Keratinocyte (primary cell): Measurements from ENCODE around the gene EME2. TPM values are rescaled to one million over a fixed set of nuclear protein-coding genes. Genes with fewer than 3 reads are reported as not detected.

ENCODE experiments used
- DNase-seq: peaks from one replicate; pipeline ENCODE4 v3.0.0-alpha.2; 2011; ENCODE audit warnings: low read depth, missing footprints, low spot score
- FAIRE-seq: peaks from 2 replicates; lab custom pipeline; 2011; peaks lifted over from hg19 to GRCh38; lab: Jason Lieb, UNC
- H2AFZ ChIP-seq: 2 replicates; pipeline ENCODE4 v1.6.0; 2012; ENCODE audit warnings: low read length, control low read depth, inconsistent platforms; ENCODE audit not compliant: control insufficient read depth
- H3K27ac ChIP-seq: 2 replicates; pipeline ENCODE4 v1.5.1; 2011; ENCODE audit warnings: low read length; ENCODE audit not compliant: control insufficient read depth, insufficient read depth
- H3K27me3 ChIP-seq: 3 replicates; pipeline ENCODE4 v1.6.0; 2011; ENCODE audit warnings: low read length; ENCODE audit not compliant: control insufficient read depth, insufficient read depth; ENCODE audit errors: extremely low read depth
- H3K36me3 ChIP-seq, 2 experiments: 2 replicates in 1 of 2; 3 replicates in 1 of 2; pipeline ENCODE4 v1.5.1; 2011; ENCODE audit warnings: low read length in 2 of 2, mild to moderate bottlenecking in 1 of 2; ENCODE audit not compliant: control insufficient read depth in 2 of 2, insufficient read depth in 2 of 2; ENCODE audit errors: extremely low read depth in 1 of 2
- H3K4me1 ChIP-seq: 3 replicates; pipeline ENCODE4 v1.5.1; 2011; ENCODE audit warnings: low read length; ENCODE audit not compliant: control insufficient read depth, insufficient read depth; ENCODE audit errors: extremely low read depth
- H3K4me2 ChIP-seq: 3 replicates; pipeline ENCODE4 v1.6.0; 2011; ENCODE audit warnings: low read depth, low read length; ENCODE audit not compliant: control insufficient read depth, insufficient read depth; ENCODE audit errors: extremely low read depth
- H3K4me3 ChIP-seq, 3 experiments: fragments of 200-600 bp in 1 of 3; sonication (generic) in 1 of 3; 2 replicates in 2 of 3; 3 replicates in 1 of 3; pipeline ENCODE4 v1.5.1; 2011 to 2016; ENCODE audit warnings: low read length in 3 of 3, mild to moderate bottlenecking in 3 of 3, control low read depth in 2 of 3, inconsistent platforms in 1 of 3, low read depth in 1 of 3, mixed read lengths in 1 of 3, mixed run types in 1 of 3, moderate library complexity in 1 of 3; ENCODE audit not compliant: control insufficient read depth in 2 of 3, insufficient read depth in 2 of 3; ENCODE audit errors: extremely low read depth in 1 of 3
- H3K79me2 ChIP-seq: 2 replicates; pipeline ENCODE4 v1.6.0; 2012; ENCODE audit warnings: low read length; ENCODE audit not compliant: control insufficient read depth, insufficient read depth
- H3K9ac ChIP-seq: 3 replicates; pipeline ENCODE4 v1.6.0; 2011; ENCODE audit warnings: low read length; ENCODE audit not compliant: control insufficient read depth, insufficient read depth; ENCODE audit errors: extremely low read depth
- H3K9me1 ChIP-seq: 3 replicates; pipeline ENCODE4 v1.6.0; 2011; ENCODE audit warnings: low read length; ENCODE audit not compliant: control insufficient read depth, insufficient read depth; ENCODE audit errors: extremely low read depth
- H3K9me3 ChIP-seq: 2 replicates; pipeline ENCODE4 v1.5.1; 2012; ENCODE audit warnings: low read depth, low read length; ENCODE audit not compliant: control insufficient read depth
- H4K20me1 ChIP-seq: 3 replicates; pipeline ENCODE4 v1.6.0; 2011; ENCODE audit warnings: low read length; ENCODE audit not compliant: control insufficient read depth, insufficient read depth; ENCODE audit errors: extremely low read depth
- CTCF ChIP-seq, 3 experiments: IDR thresholded peaks in 1 of 3; conservative IDR thresholded peaks in 1 of 3; optimal IDR thresholded peaks in 1 of 3; 2 replicates in 2 of 3; 3 replicates in 1 of 3; pipeline versions ENCODE3 to v1.5.1; 2011; ENCODE audit warnings: low read length in 3 of 3, mild to moderate bottlenecking in 3 of 3, moderate library complexity in 2 of 3, control low read depth in 1 of 3, inconsistent platforms in 1 of 3; ENCODE audit not compliant: insufficient read depth in 2 of 3; ENCODE audit errors: extremely low read depth in 1 of 3
- EZH2 ChIP-seq: IDR thresholded peaks from one replicate; pipeline ENCODE4 v1.6.1; 2012; ENCODE audit warnings: inconsistent platforms, mild to moderate bottlenecking, low read length, moderate library complexity
- dilution Hi-C: fragments of 300-500 bp; cut with MboI; formaldehyde crosslinking; loops from one replicate; pipeline ENCODE4 v1.7.0; 2020; ENCODE audit warnings: low sequenced_read_pairs; ENCODE audit not compliant: extremely low pct_ligation_motif_present
- polyA plus RNA-seq, 5 experiments: library from polyadenylated mRNA; depleted of rRNA in 3 of 5; stranded (reverse) in 3 of 5; stranded (forward) in 1 of 5; unstranded in 1 of 5; fragments of >200 nt; gene quantifications; 1 replicate in 1 of 5; 2 replicates in 3 of 5; 3 replicates in 1 of 5; pipeline versions ENCODE4 v1.2.1 to v1.2.3, GENCODE V29; 2011 to 2012; ENCODE audit warnings: missing spikeins in 2 of 5, low read depth in 1 of 5, low replicate concordance in 1 of 5

The EME2 gene
- polyA plus RNA-seq, 1 donor (not counting 4 experiments of a cell fraction or from before 2014, with no cell fraction given) = 6.3 TPM

- H3K9me1 ChIP-seq = no peaks in the 10 kb centered on the region
- no peak overlapping the region for H3K4me3 ChIP-seq
- H3K27me3 ChIP-seq = no peaks in the 10 kb centered on the region
- no peak overlapping the region for H3K4me2 ChIP-seq
- H3K4me1 ChIP-seq = peaks cover 15% of the 10 kb centered on the region
- H3K9me3 ChIP-seq = no peaks in the 10 kb centered on the region
- H3K9ac ChIP-seq = no peak overlapping the region
- TF ChIP-seq CTCF (optimal IDR thresholded peaks at IDR 0.05 in 1 of 3, IDR thresholded peaks at IDR 0.05 in 1 of 3, conservative IDR thresholded peaks at IDR 0.05 in 1 of 3; ENCODE audit: extremely low read depth in 1 of 3, insufficient read depth in 2 of 3, low read length in 3 of 3) (no peak), EZH2 (no peak)
- DNase-seq (no peak), FAIRE-seq (no peak)
- H3K79me2 ChIP-seq = peaks cover 7% of the 10 kb centered on the region
- peaks cover 6 to 25% of the 10 kb centered on the region in 2 experiments for H3K36me3 ChIP-seq
- no peaks in the 10 kb centered on the region for H4K20me1 ChIP-seq
- H2AFZ ChIP-seq = no peak overlapping the region
- H3K27ac ChIP-seq = no peak overlapping the region
- dilution Hi-C loops = no loop called here
Measured at GRCh38 chr16:1767116-1767994, 5.3 kb upstream of the EME2 start.

- dilution Hi-C loops = no loop called here
- Histone ChIP-seq H3K9me3 (no peaks in the 10 kb centered on the region), H3K4me2 (no peak overlapping the region), H3K27ac (no peak overlapping the region), H2AFZ (no peak overlapping the region), H3K4me1 (peaks cover 15% of the 10 kb centered on the region), H3K9ac (no peak overlapping the region), H3K79me2 (peaks cover 12% of the 10 kb centered on the region), H3K27me3 (no peaks in the 10 kb centered on the region), H3K4me3 (no peak overlapping the region), H4K20me1 (no peaks in the 10 kb centered on the region), H3K9me1 (no peaks in the 10 kb centered on the region), H3K36me3 (peaks cover 3 to 22% of the 10 kb centered on the region in 2 experiments)
- TF ChIP-seq CTCF (optimal IDR thresholded peaks at IDR 0.05 in 1 of 3, IDR thresholded peaks at IDR 0.05 in 1 of 3, conservative IDR thresholded peaks at IDR 0.05 in 1 of 3; ENCODE audit: extremely low read depth in 1 of 3, insufficient read depth in 2 of 3, low read length in 3 of 3) (no peak), EZH2 (no peak)
- DNase-seq = no peak
- FAIRE-seq = no peak
Measured at GRCh38 chr16:1768061-1768766, 4.4 kb upstream of the EME2 start.
